Liver (tissue), 9 donors: ENCODE data around the gene BRIX1. TPM values are rescaled to one million over a fixed set of nuclear protein-coding genes. Genes with fewer than 3 reads are reported as not detected.
A peak's percentile ranks its signal among the peaks of the same experiment; 100 is the strongest.

Experiments used
- DNase-seq: peaks from one replicate; pipeline ENCODE4 v3.0.0-alpha.2; 2017; ENCODE audit warnings: low spot score
- H3K27ac ChIP-seq, 2 donors: one replicate each; pipeline ENCODE4 v1.7.0; 2013; ENCODE audit warnings: inconsistent platforms in 2 of 2, low read length in 2 of 2, control low read depth in 1 of 2, low read depth in 1 of 2, mild to moderate bottlenecking in 1 of 2
- H3K27me3 ChIP-seq, 4 donors: one replicate each; pipeline versions ENCODE4 v1.6.1 to v1.7.0; 2013; ENCODE audit warnings: low read length in 3 of 4, inconsistent platforms in 1 of 4, mild to moderate bottlenecking in 1 of 4, moderate library complexity in 1 of 4; ENCODE audit not compliant: control insufficient read depth in 4 of 4, insufficient read depth in 4 of 4
- H3K36me3 ChIP-seq, 4 donors: one replicate each; pipeline versions ENCODE4 v1.6.1 to v1.7.0; 2013; ENCODE audit warnings: low read length in 3 of 4, mild to moderate bottlenecking in 3 of 4, low read depth in 1 of 4, moderate library complexity in 1 of 4; ENCODE audit not compliant: control insufficient read depth in 4 of 4, insufficient read depth in 3 of 4
- H3K4me1 ChIP-seq, 4 donors: one replicate each; pipeline versions ENCODE4 v1.6.1 to v1.7.0; 2013; ENCODE audit warnings: low read length in 3 of 4, mild to moderate bottlenecking in 3 of 4, moderate library complexity in 1 of 4; ENCODE audit not compliant: control insufficient read depth in 4 of 4, insufficient read depth in 4 of 4
- H3K4me3 ChIP-seq, 3 donors: one replicate each; pipeline versions ENCODE4 v1.6.1 to v1.7.0; 2013; ENCODE audit warnings: low read length in 3 of 3, control low read depth in 1 of 3, low read depth in 1 of 3, mild to moderate bottlenecking in 1 of 3
- H3K9ac ChIP-seq, 2 donors: one replicate each; pipeline ENCODE4 v1.7.0; 2013; ENCODE audit warnings: low read length in 2 of 2, mild to moderate bottlenecking in 2 of 2, moderate library complexity in 2 of 2, control low read depth in 1 of 2, low read depth in 1 of 2
- H3K9me3 ChIP-seq, 4 donors: one replicate each; pipeline versions ENCODE4 v1.6.1 to v1.7.0; 2013; ENCODE audit warnings: low read length in 3 of 4; ENCODE audit not compliant: control insufficient read depth in 4 of 4
- EGR1 ChIP-seq, 2 donors: IDR thresholded peaks; 2 replicates each; pipeline ENCODE4 v1.6.1; 2016 to 2018; ENCODE audit warnings: antibody characterized with exemption in 2 of 2, low read depth in 2 of 2
- FOXA1 ChIP-seq: IDR thresholded peaks from 2 replicates; pipeline ENCODE4 v1.6.1; 2016; ENCODE audit warnings: antibody characterized with exemption
- FOXA2 ChIP-seq: IDR thresholded peaks from 2 replicates; pipeline ENCODE4 v1.6.1; 2016; ENCODE audit warnings: antibody characterized with exemption
- GABPA ChIP-seq, 2 donors: IDR thresholded peaks in 1 of 2; conservative IDR thresholded peaks in 1 of 2; 2 replicates each; pipeline ENCODE4 v1.6.1; 2016; ENCODE audit warnings: antibody characterized with exemption in 2 of 2, mild to moderate bottlenecking in 1 of 2, moderate library complexity in 1 of 2
- HNF4A ChIP-seq, 2 donors: conservative IDR thresholded peaks; 2 replicates each; pipeline ENCODE4 v1.6.1; 2016; ENCODE audit warnings: antibody characterized with exemption in 2 of 2, mild to moderate bottlenecking in 2 of 2
- HNF4G ChIP-seq: IDR thresholded peaks from 2 replicates; pipeline ENCODE4 v1.6.1; 2016; ENCODE audit warnings: antibody characterized with exemption
- JUND ChIP-seq, 2 donors: IDR thresholded peaks; 2 replicates each; pipeline ENCODE4 v1.6.1; 2016; ENCODE audit warnings: antibody characterized with exemption in 2 of 2
- NR2F2 ChIP-seq: IDR thresholded peaks from 2 replicates; pipeline ENCODE4 v1.6.1; 2016; ENCODE audit warnings: antibody characterized with exemption
- RAD21 ChIP-seq, 2 donors: IDR thresholded peaks; 2 replicates each; pipeline ENCODE4 v1.6.1; 2016; ENCODE audit warnings: antibody characterized with exemption in 2 of 2, mild to moderate bottlenecking in 2 of 2
- RXRA ChIP-seq, 2 donors: IDR thresholded peaks; 2 replicates each; pipeline ENCODE4 v1.6.1; 2017 to 2018; ENCODE audit warnings: antibody characterized with exemption in 2 of 2, mild to moderate bottlenecking in 1 of 2
- SP1 ChIP-seq: IDR thresholded peaks from 2 replicates; pipeline ENCODE4 v1.6.1; 2018; ENCODE audit warnings: antibody characterized with exemption, mild to moderate bottlenecking
- TAF1 ChIP-seq: conservative IDR thresholded peaks from 2 replicates; pipeline ENCODE4 v1.6.1; 2016; ENCODE audit warnings: antibody characterized with exemption, mild to moderate bottlenecking
- YY1 ChIP-seq: IDR thresholded peaks from 2 replicates; pipeline ENCODE4 v1.6.1; 2016; ENCODE audit warnings: antibody characterized with exemption, mild to moderate bottlenecking
- WGBS: extraction: QIAGEN DNeasy Blood & Tissue Kit; methylation state at CpG from one replicate; pipeline ENCODE4 v1.1.7; 2013; 5-methylcytosine and 5-hydroxymethylcytosine counted together
- polyA plus RNA-seq, 2 donors: library from polyadenylated mRNA; stranded (reverse) in 1 of 2; unstranded in 1 of 2; fragments of 200-250 nt in 1 of 2; fragments of >200 nt in 1 of 2; fragmentation: Nextera tagmentation in 1 of 2; extraction: Ambion mirVana in 1 of 2; gene quantifications; one replicate each; pipeline versions ENCODE4 v1.2.1 to v1.2.3, GENCODE V29; 2013 to 2015
- total RNA-seq, 2 donors: library from RNA; depleted of rRNA; stranded (reverse); fragments of >200 nt; gene quantifications; one replicate each; pipeline ENCODE4 v1.2.3, GENCODE V29; 2014
- TF ChIP-seq, protein P1 (sequence below): fragments of 150-350 bp; IDR thresholded peaks from 2 replicates; pipeline ENCODE4 v1.5.1; 2017; ENCODE audit warnings: improper control_type of control experiment, low read depth, low read length; ENCODE audit not compliant: missing input control
- TF ChIP-seq, protein P2 (sequence below): IDR thresholded peaks from 2 replicates; pipeline ENCODE4 v1.6.1; 2016; ENCODE audit warnings: antibody characterized with exemption, mild to moderate bottlenecking
- TF ChIP-seq, protein P3 (sequence below): IDR thresholded peaks from 2 replicates; pipeline ENCODE4 v1.6.1; 2016; ENCODE audit warnings: antibody characterized with exemption
- TF ChIP-seq, protein P4 (sequence below): IDR thresholded peaks from 2 replicates; pipeline ENCODE4 v1.6.1; 2016; ENCODE audit warnings: antibody characterized with exemption
- TF ChIP-seq, protein P5 (sequence below): IDR thresholded peaks from 2 replicates; pipeline ENCODE4 v1.6.1; 2016; ENCODE audit warnings: antibody characterized with exemption
- donor health status: healthy.
- donor health status: healthy.
- donor health status: healthy.
- donor health status: healthy.
- donor health status: healthy.

Gene BRIX1
- total and polyA plus RNA-seq, 4 donors = 6.7 to 15.7 (median 10.5) TPM

DNA sequence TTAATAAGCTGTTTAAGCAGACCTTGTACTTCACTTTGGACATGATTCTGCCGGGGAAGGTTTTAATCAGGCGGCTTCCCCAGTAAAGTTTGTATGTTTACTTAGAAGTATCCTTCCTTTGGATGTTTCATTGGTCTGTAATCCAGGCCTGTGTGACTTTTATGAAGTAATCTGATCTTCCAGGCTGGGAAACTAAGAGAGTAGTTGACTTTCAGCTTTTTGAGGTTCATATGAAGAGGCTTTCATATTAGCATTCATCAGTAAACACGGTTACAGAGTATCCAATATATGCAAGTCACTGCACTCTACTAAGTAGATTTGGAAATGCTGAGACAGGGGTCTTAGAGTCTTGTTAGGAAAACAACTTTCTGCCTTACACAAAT, 14.9 kb downstream of the BRIX1 start:
- Histone ChIP-seq H3K27me3 (no peaks in the 10 kb centered on the region), H3K27ac (peak overlapping the region; percentile 95), H3K4me1 (peaks cover 0 to 23% (median 9%) of the 10 kb centered on the region in 4 donors), H3K9me3 (no peaks in the 10 kb centered on the region), H3K9ac (peak overlapping the region; percentile 63 to 87), H3K36me3 (peaks cover 3 to 13% (median 7%) of the 10 kb centered on the region in 4 donors), H3K4me3 (peak overlapping the region; percentile 92 to 96 (median 93))
- TF ChIP-seq GABPA (IDR thresholded peaks at IDR 0.05 in 1 of 2, conservative IDR thresholded peaks at IDR 0.05 in 1 of 2) = no peak
- no peak for TF ChIP-seq EGR1 (IDR thresholded peaks at IDR 0.05; ENCODE audit: low read depth in 2 of 2)
- TF ChIP-seq YY1 = no peak
- TF ChIP-seq, protein P1, sequence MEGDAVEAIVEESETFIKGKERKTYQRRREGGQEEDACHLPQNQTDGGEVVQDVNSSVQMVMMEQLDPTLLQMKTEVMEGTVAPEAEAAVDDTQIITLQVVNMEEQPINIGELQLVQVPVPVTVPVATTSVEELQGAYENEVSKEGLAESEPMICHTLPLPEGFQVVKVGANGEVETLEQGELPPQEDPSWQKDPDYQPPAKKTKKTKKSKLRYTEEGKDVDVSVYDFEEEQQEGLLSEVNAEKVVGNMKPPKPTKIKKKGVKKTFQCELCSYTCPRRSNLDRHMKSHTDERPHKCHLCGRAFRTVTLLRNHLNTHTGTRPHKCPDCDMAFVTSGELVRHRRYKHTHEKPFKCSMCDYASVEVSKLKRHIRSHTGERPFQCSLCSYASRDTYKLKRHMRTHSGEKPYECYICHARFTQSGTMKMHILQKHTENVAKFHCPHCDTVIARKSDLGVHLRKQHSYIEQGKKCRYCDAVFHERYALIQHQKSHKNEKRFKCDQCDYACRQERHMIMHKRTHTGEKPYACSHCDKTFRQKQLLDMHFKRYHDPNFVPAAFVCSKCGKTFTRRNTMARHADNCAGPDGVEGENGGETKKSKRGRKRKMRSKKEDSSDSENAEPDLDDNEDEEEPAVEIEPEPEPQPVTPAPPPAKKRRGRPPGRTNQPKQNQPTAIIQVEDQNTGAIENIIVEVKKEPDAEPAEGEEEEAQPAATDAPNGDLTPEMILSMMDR = no peak
- TF ChIP-seq, protein P2, sequence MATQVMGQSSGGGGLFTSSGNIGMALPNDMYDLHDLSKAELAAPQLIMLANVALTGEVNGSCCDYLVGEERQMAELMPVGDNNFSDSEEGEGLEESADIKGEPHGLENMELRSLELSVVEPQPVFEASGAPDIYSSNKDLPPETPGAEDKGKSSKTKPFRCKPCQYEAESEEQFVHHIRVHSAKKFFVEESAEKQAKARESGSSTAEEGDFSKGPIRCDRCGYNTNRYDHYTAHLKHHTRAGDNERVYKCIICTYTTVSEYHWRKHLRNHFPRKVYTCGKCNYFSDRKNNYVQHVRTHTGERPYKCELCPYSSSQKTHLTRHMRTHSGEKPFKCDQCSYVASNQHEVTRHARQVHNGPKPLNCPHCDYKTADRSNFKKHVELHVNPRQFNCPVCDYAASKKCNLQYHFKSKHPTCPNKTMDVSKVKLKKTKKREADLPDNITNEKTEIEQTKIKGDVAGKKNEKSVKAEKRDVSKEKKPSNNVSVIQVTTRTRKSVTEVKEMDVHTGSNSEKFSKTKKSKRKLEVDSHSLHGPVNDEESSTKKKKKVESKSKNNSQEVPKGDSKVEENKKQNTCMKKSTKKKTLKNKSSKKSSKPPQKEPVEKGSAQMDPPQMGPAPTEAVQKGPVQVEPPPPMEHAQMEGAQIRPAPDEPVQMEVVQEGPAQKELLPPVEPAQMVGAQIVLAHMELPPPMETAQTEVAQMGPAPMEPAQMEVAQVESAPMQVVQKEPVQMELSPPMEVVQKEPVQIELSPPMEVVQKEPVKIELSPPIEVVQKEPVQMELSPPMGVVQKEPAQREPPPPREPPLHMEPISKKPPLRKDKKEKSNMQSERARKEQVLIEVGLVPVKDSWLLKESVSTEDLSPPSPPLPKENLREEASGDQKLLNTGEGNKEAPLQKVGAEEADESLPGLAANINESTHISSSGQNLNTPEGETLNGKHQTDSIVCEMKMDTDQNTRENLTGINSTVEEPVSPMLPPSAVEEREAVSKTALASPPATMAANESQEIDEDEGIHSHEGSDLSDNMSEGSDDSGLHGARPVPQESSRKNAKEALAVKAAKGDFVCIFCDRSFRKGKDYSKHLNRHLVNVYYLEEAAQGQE = no peak
- WGBS = 1% methylated on average over 3 of the region's 3 CpGs
- DNase-seq = no peak

DNA sequence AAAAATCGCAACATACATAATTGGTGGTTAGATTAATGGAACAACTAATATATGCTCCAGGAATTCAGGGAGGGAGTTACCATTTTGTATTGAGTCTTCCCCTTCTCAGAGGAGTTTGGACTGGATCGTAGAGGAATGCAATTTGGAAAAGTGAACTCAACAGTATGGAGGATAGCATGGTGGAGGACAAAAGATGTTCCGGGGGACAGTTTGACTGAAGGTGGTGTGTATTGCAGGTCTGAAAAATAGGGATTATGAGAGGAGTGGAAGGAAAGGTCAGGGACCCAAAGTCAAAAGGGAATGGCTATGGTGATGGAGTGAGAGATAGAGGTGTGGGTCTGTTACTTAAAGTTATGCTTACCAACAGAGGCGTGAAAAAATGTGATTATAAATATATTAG, 15.4 kb downstream of the BRIX1 start:
- 78% methylated on average over 4 of the region's 4 CpGs for WGBS
- Histone ChIP-seq H3K27ac (no peak overlapping the region), H3K9ac (peak overlapping the region in 1 of 2 donors; percentile 50), H3K4me1 (peaks cover 0 to 23% (median 9%) of the 10 kb centered on the region in 4 donors), H3K4me3 (peak overlapping the region; percentile 92 to 96 (median 93)), H3K9me3 (no peaks in the 10 kb centered on the region), H3K27me3 (no peaks in the 10 kb centered on the region), H3K36me3 (peaks cover 3 to 12% (median 6%) of the 10 kb centered on the region in 4 donors)
- no peak for DNase-seq
- no peak for TF ChIP-seq YY1
- TF ChIP-seq, protein P3, sequence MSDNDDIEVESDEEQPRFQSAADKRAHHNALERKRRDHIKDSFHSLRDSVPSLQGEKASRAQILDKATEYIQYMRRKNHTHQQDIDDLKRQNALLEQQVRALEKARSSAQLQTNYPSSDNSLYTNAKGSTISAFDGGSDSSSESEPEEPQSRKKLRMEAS = no peak
- TF ChIP-seq RXRA (IDR thresholded peaks at IDR 0.05) = no peak
- no peak for TF ChIP-seq EGR1 (IDR thresholded peaks at IDR 0.05; ENCODE audit: low read depth in 2 of 2)
- no peak for TF ChIP-seq SP1
- TF ChIP-seq HNF4A (conservative IDR thresholded peaks at IDR 0.05) = no peak
- TF ChIP-seq FOXA1 = no peak
- TF ChIP-seq NR2F2 = no peak
- TF ChIP-seq, protein P4, sequence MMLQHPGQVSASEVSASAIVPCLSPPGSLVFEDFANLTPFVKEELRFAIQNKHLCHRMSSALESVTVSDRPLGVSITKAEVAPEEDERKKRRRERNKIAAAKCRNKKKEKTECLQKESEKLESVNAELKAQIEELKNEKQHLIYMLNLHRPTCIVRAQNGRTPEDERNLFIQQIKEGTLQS = no peak
- TF ChIP-seq JUND (IDR thresholded peaks at IDR 0.05) = no peak
- TF ChIP-seq GABPA (IDR thresholded peaks at IDR 0.05 in 1 of 2, conservative IDR thresholded peaks at IDR 0.05 in 1 of 2) = no peak
- no peak for TF ChIP-seq RAD21 (IDR thresholded peaks at IDR 0.05)
- TF ChIP-seq, protein P2 = no peak
- TF ChIP-seq, protein P1 = no peak
- TF ChIP-seq FOXA2 = no peak
- TF ChIP-seq HNF4G = no peak
- TF ChIP-seq TAF1 = no peak
- TF ChIP-seq, protein P5, sequence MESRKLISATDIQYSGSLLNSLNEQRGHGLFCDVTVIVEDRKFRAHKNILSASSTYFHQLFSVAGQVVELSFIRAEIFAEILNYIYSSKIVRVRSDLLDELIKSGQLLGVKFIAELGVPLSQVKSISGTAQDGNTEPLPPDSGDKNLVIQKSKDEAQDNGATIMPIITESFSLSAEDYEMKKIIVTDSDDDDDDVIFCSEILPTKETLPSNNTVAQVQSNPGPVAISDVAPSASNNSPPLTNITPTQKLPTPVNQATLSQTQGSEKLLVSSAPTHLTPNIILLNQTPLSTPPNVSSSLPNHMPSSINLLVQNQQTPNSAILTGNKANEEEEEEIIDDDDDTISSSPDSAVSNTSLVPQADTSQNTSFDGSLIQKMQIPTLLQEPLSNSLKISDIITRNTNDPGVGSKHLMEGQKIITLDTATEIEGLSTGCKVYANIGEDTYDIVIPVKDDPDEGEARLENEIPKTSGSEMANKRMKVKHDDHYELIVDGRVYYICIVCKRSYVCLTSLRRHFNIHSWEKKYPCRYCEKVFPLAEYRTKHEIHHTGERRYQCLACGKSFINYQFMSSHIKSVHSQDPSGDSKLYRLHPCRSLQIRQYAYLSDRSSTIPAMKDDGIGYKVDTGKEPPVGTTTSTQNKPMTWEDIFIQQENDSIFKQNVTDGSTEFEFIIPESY = no peak
